ENCODE results near the gene GNAI3. TPM values are rescaled to one million over a fixed set of nuclear protein-coding genes. Genes with fewer than 3 reads are reported as not detected.

The GNAI3 gene
- total and polyA plus RNA-seq, 10 of the 15 experiments (the other 5 are each of a cell fraction or from before 2014, with no cell fraction given) = 5.9 to 13.8 (median 8.0) TPM

GRCh38 chr1:109639841-109640184 is 91.4 kb downstream of the GNAI3 start:
- in situ Hi-C loops (cut with MboI) = loop anchor here (5.0 kb wide), 2 partner anchors 132 to 347 kb away; no protein-coding TSS in a partner anchor
- H3K79me2 ChIP-seq (ENCODE audit: control insufficient read depth, insufficient read depth, low read length) = no peaks in the 10 kb centered on the region
- no TSS peak for BruUV-seq (replicated peaks)
- no peak overlapping the region for H3K9ac ChIP-seq (ENCODE audit: control insufficient read depth, insufficient read depth, low read length)
- 36% methylated on average over 6 of the region's 6 CpGs for WGBS (ENCODE audit: insufficient coverage, insufficient replicate concordance, low lambda C conversion rate, missing lambda C conversion rate)
- DNase-seq (ENCODE audit: low read depth, low spot score) = no peak
- peak overlapping the region; percentile 49 for H2AFZ ChIP-seq (ENCODE audit: control insufficient read depth, low read depth, low read length)
- intact Hi-C loops (cut with micrococcal nuclease; ENCODE audit: unreplicated experiment) = loop anchor here (5.0 kb wide), 4 partner anchors 47 to 342 kb away; partner anchors contain the start of genes AHCYL1, GNAI3 and GSTM1
- POLR2A ChIA-PET = interaction anchor here (0.6 to 3.2 kb wide), 9 partner anchors 11 to 98 kb away, joined by 3 to 13 read pairs (median 4); partner anchors contain the start of genes GNAI3 and GSTM1
- no peaks in the 10 kb centered on the region for H3K27me3 ChIP-seq (replicated peaks in 1 of 2; ENCODE audit: control insufficient read depth in 2 of 2, insufficient read depth in 2 of 2, low read length in 1 of 2)
- RAD21 ChIA-PET (ENCODE audit: unreplicated experiment) = interaction anchor here (0.6 to 7.3 kb wide), 36 partner anchors 10 to 392 kb away, joined by 3 to 106 read pairs (median 4); partner anchors contain the start of genes AHCYL1, AMPD2, ATXN7L2 and GNAI3
- SMC1A ChIA-PET (ENCODE audit: uncharacterized antibody, unreplicated experiment) = interaction anchor here (0.7 to 9.1 kb wide), 29 partner anchors 9 to 372 kb away, joined by 3 to 117 read pairs (median 6); partner anchors contain the start of genes AHCYL1, AMPD2, EPS8L3 and GNAI3
- H3K27ac ChIP-seq (ENCODE audit: control insufficient read depth, insufficient read depth) = no peak overlapping the region
- H3K4me2 ChIP-seq (ENCODE audit: control insufficient read depth, insufficient read depth) = no peak overlapping the region
- CTCF ChIA-PET = interaction anchor here (0.6 to 10.7 kb wide), 80 partner anchors 10 to 477 kb away, joined by 3 to 299 read pairs (median 5); partner anchors contain the start of genes AHCYL1, AMPD2, CYB561D1 and GNAI3
- H3K9me3 ChIP-seq (replicated peaks; ENCODE audit: control insufficient read depth, insufficient read depth, low read length) = no peaks in the 10 kb centered on the region
- H4K20me1 ChIP-seq (ENCODE audit: control insufficient read depth, insufficient read depth) = no peaks in the 10 kb centered on the region
- no peak overlapping the region for H3K4me3 ChIP-seq
- ATAC-seq = peak; percentile 5
- no peaks in the 10 kb centered on the region for H3K36me3 ChIP-seq (ENCODE audit: control insufficient read depth in 2 of 2, insufficient read depth in 2 of 2, low read length in 1 of 2)
- peaks cover 16% of the 10 kb centered on the region for H3K4me1 ChIP-seq (ENCODE audit: control insufficient read depth, insufficient read depth, low read length)
- FAIRE-seq = no peak
- TF ChIP-seq, protein P1, sequence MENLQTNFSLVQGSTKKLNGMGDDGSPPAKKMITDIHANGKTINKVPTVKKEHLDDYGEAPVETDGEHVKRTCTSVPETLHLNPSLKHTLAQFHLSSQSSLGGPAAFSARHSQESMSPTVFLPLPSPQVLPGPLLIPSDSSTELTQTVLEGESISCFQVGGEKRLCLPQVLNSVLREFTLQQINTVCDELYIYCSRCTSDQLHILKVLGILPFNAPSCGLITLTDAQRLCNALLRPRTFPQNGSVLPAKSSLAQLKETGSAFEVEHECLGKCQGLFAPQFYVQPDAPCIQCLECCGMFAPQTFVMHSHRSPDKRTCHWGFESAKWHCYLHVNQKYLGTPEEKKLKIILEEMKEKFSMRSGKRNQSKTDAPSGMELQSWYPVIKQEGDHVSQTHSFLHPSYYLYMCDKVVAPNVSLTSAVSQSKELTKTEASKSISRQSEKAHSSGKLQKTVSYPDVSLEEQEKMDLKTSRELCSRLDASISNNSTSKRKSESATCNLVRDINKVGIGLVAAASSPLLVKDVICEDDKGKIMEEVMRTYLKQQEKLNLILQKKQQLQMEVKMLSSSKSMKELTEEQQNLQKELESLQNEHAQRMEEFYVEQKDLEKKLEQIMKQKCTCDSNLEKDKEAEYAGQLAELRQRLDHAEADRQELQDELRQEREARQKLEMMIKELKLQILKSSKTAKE (IDR thresholded peaks at IDR 0.05; ENCODE audit: low read depth, poor library complexity, severe bottlenecking) = no peak
- TF ChIP-seq TAF1 (IDR thresholded peaks at IDR 0.05; ENCODE audit: borderline replicate concordance, low read depth, low read length) = no peak
- TF ChIP-seq IKZF2 (IDR thresholded peaks at IDR 0.05) = no peak
- TF ChIP-seq MAX (IDR thresholded peaks at IDR 0.05; ENCODE audit: low read depth, low read length) = no peak
- no peak for TF ChIP-seq ZBTB40 (IDR thresholded peaks at IDR 0.05; ENCODE audit: borderline replicate concordance)
- TF ChIP-seq EZH2 (IDR thresholded peaks at IDR 0.05; ENCODE audit: borderline replicate concordance, control insufficient read depth, low read depth, low read length) = no peak
- TF ChIP-seq MLLT1 (IDR thresholded peaks at IDR 0.05) = no peak
- TF ChIP-seq ZNF207 (IDR thresholded peaks at IDR 0.05; ENCODE audit: borderline replicate concordance) = no peak
- no peak for TF ChIP-seq NFYA (IDR thresholded peaks at IDR 0.05; ENCODE audit: borderline replicate concordance, low read depth, low read length)
- TF ChIP-seq, protein P2, sequence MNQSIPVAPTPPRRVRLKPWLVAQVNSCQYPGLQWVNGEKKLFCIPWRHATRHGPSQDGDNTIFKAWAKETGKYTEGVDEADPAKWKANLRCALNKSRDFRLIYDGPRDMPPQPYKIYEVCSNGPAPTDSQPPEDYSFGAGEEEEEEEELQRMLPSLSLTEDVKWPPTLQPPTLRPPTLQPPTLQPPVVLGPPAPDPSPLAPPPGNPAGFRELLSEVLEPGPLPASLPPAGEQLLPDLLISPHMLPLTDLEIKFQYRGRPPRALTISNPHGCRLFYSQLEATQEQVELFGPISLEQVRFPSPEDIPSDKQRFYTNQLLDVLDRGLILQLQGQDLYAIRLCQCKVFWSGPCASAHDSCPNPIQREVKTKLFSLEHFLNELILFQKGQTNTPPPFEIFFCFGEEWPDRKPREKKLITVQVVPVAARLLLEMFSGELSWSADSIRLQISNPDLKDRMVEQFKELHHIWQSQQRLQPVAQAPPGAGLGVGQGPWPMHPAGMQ (IDR thresholded peaks at IDR 0.05; ENCODE audit: borderline replicate concordance) = no peak
- TF ChIP-seq ATF2 (IDR thresholded peaks at IDR 0.05; ENCODE audit: low read length) = no peak
- no peak for TF ChIP-seq RUNX3 (IDR thresholded peaks at IDR 0.05; ENCODE audit: low read length)
